Fibroblast of villous mesenchyme (primary cell): ENCODE results near the gene TSPAN14. TPM values are rescaled to one million over a fixed set of nuclear protein-coding genes. Genes with fewer than 3 reads are reported as not detected.

Experiments
- DNase-seq: peaks from one replicate; pipeline ENCODE4 v3.0.0-alpha.2; 2010; ENCODE audit warnings: low read depth
- H3K4me3 ChIP-seq: 2 replicates; pipeline ENCODE4 v1.5.1; 2011; ENCODE audit warnings: low read depth, mild to moderate bottlenecking, low read length
- total RNA-seq: library from RNA; depleted of rRNA; stranded (reverse); fragments of >200 nt; gene quantifications from 2 replicates; pipeline ENCODE4 v1.2.3, GENCODE V29; 2012
- TF ChIP-seq, protein P1 (sequence below): IDR thresholded peaks from 2 replicates; pipeline ENCODE4 v1.5.1; 2012; ENCODE audit warnings: low read depth, mild to moderate bottlenecking, low read length; ENCODE audit not compliant: insufficient read depth

The TSPAN14 gene
- total RNA-seq, 1 donor, result 51.4 TPM

DNA sequence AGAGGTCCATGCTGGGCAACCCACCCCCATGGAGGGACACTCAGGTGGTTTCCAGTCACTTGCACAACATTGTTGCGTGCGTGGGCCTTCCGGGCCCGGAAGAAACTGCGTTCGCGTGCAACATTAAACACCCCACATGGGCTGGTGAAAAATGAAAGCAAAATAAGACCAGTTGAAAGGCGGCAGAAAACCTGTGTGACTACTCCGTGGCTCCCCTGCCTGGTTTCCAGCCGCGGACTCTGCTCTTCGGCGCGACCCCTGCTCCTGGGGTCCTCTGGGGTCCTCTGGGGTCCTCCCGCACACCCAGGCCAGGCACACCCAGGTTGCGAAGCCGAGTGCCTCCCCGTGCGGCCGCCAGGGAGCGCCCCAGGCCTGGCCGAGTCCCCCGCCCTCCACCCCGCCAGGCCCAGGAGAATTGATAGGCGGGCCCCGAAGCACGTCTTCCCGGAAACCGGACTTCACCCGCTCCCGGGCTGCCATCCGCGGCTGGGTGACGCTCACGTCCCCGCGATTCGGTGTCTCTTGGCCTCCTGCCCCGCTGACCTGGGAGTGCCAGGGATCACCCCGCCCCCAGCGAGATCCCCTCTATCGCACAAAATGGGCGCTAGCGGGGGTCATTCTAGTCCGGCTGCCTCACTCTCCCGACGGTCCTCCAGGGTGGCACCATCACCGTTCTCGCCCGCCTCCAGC lies 81.7 kb downstream of the TSPAN14 start:
- DNase-seq, result peak; percentile 50

DNA sequence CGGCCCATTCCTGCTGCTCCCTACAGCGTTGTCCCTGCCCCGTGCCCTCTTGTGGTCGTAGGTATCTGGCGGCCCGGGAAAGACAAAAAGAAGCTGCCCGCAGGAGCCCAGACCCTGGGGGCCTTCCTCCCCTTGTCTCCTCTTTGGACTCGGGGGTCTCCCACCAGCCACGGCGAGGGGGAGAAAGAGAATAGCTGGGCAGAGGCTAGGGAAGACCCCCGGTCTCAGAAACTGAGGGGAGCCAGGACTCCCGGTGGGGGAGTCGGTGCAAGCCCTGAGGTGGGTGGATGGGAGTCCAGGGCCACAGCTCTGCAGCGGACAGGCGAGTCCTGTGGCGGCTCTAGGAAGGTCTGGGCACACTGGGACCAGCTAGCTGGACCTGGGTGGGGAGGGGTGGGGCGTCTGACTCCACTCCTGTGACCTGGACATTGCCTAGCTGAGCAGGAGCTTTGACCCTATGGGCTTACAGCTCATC lies 82.3 kb downstream of the TSPAN14 start:
- no peak for DNase-seq
- peak overlapping the region; percentile 56 for H3K4me3 ChIP-seq
- TF ChIP-seq, protein P1, sequence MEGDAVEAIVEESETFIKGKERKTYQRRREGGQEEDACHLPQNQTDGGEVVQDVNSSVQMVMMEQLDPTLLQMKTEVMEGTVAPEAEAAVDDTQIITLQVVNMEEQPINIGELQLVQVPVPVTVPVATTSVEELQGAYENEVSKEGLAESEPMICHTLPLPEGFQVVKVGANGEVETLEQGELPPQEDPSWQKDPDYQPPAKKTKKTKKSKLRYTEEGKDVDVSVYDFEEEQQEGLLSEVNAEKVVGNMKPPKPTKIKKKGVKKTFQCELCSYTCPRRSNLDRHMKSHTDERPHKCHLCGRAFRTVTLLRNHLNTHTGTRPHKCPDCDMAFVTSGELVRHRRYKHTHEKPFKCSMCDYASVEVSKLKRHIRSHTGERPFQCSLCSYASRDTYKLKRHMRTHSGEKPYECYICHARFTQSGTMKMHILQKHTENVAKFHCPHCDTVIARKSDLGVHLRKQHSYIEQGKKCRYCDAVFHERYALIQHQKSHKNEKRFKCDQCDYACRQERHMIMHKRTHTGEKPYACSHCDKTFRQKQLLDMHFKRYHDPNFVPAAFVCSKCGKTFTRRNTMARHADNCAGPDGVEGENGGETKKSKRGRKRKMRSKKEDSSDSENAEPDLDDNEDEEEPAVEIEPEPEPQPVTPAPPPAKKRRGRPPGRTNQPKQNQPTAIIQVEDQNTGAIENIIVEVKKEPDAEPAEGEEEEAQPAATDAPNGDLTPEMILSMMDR, result no peak

More for the DNA sequence above, 81.7 kb downstream of the TSPAN14 start:
- peak overlapping the region; percentile 56 for H3K4me3 ChIP-seq
- TF ChIP-seq, protein P1, result peak; percentile 66

DNA sequence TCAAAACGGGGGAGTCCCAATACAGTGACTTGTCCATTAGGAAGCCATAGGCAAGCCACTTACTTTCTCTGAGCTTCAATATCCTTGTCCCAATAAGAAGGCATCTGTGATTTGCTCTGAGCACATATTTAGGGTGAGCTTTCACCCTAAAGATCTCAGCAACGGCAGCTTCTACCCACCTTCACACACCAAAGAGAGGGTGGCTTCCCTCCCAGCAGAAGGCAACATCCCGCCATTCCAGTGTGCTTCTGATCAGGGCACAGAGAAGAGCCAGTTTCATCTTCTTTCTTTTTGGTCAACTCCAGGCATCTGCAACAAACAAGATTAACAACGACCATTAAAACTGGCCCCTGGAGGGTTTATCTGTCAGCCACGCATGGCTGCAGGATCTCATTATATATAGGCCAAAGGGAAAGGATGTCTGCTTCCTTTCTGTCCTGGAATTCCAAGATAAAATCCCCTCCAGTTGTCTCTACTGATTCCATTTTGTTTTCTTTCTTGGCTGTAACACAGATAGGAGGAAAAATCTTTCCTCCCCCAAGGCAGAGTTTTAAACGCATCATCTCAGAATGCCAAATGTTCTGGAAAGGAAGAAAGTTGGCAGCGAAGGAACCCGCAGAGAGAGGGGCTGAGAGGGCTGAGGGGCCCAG lies 83.1 kb downstream of the TSPAN14 start:
- TF ChIP-seq, protein P1, result no peak
- DNase-seq, result peak; percentile 9
- H3K4me3 ChIP-seq, result no peak overlapping the region

DNA sequence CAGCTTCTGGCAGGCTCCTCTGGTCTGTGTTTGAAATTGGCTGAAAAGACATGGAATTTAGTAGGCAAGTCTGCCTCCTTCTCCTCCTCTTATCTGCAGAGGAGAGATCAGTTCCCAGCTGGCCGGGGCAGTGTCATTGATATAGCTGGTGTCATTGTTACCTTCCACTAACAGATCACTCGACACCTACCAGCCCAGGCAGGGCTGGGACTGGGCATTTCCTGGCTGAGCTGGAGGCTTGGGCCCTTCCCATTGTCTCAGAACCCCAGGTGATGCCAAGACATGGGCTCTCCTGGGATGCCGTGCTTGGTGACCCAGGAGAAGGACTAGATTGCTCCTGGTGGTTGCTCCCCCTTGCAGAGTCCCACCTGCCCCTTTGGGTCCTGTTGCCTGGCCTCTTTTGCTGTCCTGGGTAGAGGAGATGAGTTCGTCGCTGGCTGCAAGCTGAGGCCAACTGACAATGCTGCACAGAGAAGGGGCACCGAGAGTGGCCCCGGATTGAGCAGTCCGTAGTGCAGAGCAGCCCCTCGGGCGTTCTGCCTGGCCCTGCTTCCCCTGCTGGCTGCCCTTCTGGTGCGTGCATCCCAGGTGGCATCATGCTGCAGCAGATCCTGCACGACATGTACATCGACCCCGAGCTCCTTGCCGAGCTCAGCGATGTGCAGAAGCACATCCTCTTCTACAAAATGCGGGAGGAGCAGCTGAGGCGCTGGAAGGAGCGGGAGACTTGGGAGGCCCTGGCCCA lies 83.8 kb downstream of the TSPAN14 start, which contains the start of gene SH2D4B:
SH2D4B (plus strand) TSS at position 167 of the 745 bp plus-strand sequence; CDS start at position 597, 430 bp downstream.
- H3K4me3 ChIP-seq, result no peak within 1 kb of the TSS
- no peak for DNase-seq
- TF ChIP-seq, protein P1, result no peak

DNA sequence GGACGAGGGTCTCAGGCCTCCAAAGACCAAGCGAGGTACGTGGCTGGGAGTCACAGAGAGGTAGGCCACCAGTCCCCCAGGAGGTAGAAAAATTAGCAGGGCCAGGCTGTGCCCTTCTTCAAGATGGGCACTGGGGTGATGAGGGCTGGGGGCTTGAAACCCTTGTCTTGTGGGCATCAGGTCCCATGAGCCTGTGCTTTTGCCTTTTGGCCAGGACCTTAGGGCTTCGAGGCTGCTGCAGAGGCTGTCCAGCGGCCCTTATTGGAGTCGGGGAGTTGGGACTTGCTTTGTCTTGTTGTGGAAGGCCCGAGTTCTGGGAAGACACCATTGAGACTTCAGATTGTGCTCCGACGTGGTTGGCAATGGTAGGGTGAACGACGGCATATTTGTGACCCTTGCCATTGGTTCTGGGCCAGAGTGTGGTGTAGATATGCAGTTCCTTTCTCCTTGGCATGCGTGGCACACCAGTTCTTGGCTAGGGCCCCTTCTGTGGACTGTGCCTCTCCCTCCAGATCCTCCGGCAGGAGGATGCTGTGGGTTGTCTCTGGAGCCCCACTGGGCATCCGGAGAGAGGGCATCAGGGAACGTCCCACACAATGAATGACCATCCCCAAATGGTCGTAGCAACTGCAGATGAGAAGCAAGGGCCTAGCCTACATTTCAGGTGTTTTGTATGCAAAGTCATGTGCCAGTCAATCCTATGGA lies 84.5 kb downstream of the TSPAN14 start:
- no peak overlapping the region for H3K4me3 ChIP-seq
- TF ChIP-seq, protein P1, result no peak
- no peak for DNase-seq

DNA sequence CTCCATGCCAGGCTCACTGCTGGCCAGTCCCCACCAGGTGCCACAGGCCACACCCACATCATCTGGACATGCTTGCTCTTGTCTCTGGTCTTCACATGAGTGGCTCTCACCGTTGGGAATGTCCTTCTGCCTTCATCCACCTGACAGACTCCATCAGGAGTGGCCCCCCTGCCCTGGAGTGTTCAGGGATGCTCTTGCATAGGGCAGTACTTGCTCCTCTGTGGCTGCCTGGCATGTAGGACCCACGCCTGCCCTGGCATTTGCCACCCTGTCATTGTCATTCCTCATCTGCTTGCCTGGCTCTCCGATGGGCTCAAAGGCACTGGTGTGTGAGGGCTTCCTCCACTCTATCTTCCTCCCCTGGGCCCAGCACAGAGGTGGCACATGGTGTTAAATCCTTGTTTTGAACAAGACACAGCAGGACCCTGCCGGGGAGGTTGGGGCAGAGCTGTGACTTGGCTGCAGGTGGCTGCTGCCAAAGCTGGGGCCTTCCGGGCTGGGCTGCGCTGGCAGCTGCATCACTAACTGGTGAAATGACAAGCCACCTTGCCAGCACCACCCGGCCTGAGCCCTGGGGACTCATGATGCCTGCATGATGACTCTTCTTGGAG lies 85.4 kb downstream of the TSPAN14 start:
- no peak for DNase-seq
- no peak overlapping the region for H3K4me3 ChIP-seq
- TF ChIP-seq, protein P1, result no peak
